Measurements from ENCODE around the gene C5. TPM values are rescaled to one million over a fixed set of nuclear protein-coding genes. Genes with fewer than 3 reads are reported as not detected.
"Not testable (repeated sequence)": the region's sequence is repeated elsewhere in the genome, so short reads cannot be mapped to it uniquely, and the experiment has no call there.

C5 gene
- total RNA-seq, 2 experiments from 2014 or later, result 0.99 to 1.6 TPM

DNA sequence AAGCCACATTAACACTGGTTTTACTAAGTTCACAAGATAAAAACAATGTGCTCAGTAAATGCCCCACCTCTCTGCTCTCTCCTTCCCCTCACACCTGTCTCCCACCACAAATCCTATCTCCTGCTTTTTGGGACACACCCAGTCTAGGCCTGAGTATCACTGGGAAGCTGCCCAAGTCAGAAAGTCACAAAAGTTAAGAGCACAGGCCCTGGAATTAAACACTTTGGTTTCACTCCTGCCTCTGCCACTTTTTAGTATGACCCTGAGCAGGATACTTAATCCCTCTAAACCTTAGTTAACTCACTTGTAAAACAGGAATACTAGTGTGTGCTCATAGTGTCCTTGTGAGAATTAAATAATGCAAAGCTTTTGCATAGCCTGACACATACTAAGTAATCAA, 11.3 kb downstream of the C5 start:
- Mint-ChIP-seq H3K4me3 (no peak overlapping the region), H3K4me1 (ENCODE audit: low read depth) (no peaks in the 10 kb centered on the region), H3K9me3 (peaks cover 3% of the 10 kb centered on the region), H3K27ac (no peak overlapping the region), H3K27me3 (ENCODE audit: low read depth) (no peaks in the 10 kb centered on the region), H3K36me3 (ENCODE audit: low read depth) (peaks cover 4% of the 10 kb centered on the region)
- intact Hi-C loops (cut with micrococcal nuclease), result no loop called here
- CTCF ChIA-PET, result interaction anchor here (0.7 to 0.8 kb wide), 2 partner anchors 21 to 349 kb away, joined by 3 read pairs; no protein-coding TSS in a partner anchor
- DNase-seq, result no peak

DNA sequence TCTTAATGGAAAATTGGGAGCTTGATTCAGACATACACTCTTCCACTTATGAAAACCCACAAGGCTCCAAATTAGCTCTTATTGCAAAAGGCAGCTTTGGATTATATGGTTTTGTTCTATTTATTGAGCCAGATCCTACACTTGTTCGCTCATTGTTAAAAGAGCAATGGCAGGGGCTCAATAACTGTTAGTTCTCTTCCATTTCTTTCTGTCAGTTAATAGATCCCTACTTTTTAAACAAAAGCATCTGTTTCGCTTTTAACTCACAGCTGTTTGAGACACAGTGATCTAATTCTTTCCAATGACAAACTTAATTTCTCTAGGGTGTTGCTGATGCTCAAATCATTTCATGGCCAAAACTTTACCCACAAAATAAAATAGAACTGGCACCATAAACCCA, 11.7 kb downstream of the C5 start:
- peaks cover 4% of the 10 kb centered on the region for H3K36me3 Mint-ChIP-seq (ENCODE audit: low read depth)
- H3K4me3 Mint-ChIP-seq, result no peak overlapping the region
- H3K4me1 Mint-ChIP-seq (ENCODE audit: low read depth), result no peaks in the 10 kb centered on the region
- H3K27ac Mint-ChIP-seq, result no peak overlapping the region
- intact Hi-C loops (cut with micrococcal nuclease), result no loop called here
- peaks cover 3% of the 10 kb centered on the region for H3K9me3 Mint-ChIP-seq
- no peak for DNase-seq
- CTCF ChIA-PET, result interaction anchor here (0.7 to 0.8 kb wide), 2 partner anchors 22 to 348 kb away, joined by 3 read pairs; no protein-coding TSS in a partner anchor
- no peaks in the 10 kb centered on the region for H3K27me3 Mint-ChIP-seq (ENCODE audit: low read depth)

DNA sequence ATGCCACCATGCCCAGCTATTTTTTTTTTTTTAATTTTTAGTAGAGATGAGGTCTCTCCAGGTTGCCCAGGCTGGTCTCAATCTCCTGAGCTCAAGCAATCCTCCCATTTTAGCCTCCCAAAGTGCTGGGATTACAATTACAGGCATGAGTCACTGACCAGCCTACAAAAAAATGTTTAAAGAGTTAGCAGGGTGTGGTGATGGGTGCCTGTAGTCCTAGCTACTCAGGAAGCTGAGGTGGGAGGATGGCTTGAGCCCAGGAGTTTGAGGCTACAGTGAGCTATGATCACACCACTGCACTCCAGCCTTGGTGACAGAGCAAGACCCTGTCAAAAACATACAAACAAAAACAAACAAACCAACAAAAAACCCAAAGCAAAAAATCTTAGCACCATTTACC, 14.4 kb downstream of the C5 start:
- H3K36me3 Mint-ChIP-seq (ENCODE audit: low read depth); H3K4me3 Mint-ChIP-seq; H3K9me3 Mint-ChIP-seq; H3K27ac Mint-ChIP-seq; DNase-seq; intact Hi-C loops (cut with micrococcal nuclease); H3K4me1 Mint-ChIP-seq (ENCODE audit: low read depth); H3K27me3 Mint-ChIP-seq (ENCODE audit: low read depth): not testable (repeated sequence)
- CTCF ChIA-PET, result interaction anchor here (0.6 to 2.4 kb wide), 3 partner anchors 21 to 118 kb away, joined by 3 to 8 read pairs (median 5); no protein-coding TSS in a partner anchor

DNA sequence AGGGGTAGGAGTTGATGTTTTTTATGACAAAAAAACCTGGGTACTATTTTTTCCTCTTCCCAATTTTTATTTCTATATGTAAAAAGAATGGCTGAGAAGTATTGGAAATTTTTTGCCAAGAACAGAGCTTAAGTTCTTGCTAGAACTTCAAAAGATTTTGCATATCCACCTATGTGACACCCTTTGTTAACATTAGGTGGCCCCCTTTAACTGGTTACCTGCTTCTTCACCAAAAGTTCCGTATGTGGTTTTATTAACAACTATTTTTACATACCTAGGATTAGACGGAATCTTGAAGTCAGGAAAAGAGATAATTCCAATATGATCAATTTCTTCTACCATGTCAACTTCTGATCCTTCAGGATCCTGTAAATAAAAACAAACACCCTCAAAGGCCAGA, 15.5 kb downstream of the C5 start:
- Mint-ChIP-seq H3K36me3 (ENCODE audit: low read depth) (peaks cover 4% of the 10 kb centered on the region), H3K27ac (no peak overlapping the region), H3K27me3 (ENCODE audit: low read depth) (no peaks in the 10 kb centered on the region), H3K4me1 (ENCODE audit: low read depth) (no peaks in the 10 kb centered on the region), H3K4me3 (no peak overlapping the region), H3K9me3 (peaks cover 3% of the 10 kb centered on the region)
- intact Hi-C loops (cut with micrococcal nuclease), result no loop called here
- no peak for DNase-seq
- CTCF ChIA-PET, result interaction anchor here (0.6 to 2.4 kb wide), 2 partner anchors 25 to 243 kb away, joined by 3 to 8 read pairs; no protein-coding TSS in a partner anchor

DNA sequence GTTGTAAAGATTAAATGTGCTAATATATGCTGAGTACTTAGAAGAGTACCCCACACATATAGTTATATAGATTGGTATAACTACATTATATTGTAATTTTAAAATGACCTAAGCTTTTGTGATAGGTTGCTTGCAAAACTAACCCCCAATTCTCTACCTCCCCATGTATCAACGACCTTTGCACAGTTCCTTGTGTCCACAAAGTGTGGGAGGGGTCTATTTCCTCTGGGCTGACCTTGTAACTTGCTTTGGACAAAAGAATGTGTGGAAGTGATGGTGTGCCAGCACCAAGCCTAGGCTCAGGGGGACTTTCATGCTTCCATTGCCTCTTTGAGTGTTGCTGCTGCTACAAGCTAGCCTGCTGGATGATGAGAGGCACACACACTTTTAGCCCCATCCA, 20.6 kb downstream of the C5 start:
- intact Hi-C loops (cut with micrococcal nuclease), result no loop called here
- Mint-ChIP-seq H3K4me3 (no peak overlapping the region), H3K36me3 (ENCODE audit: low read depth) (no peaks in the 10 kb centered on the region), H3K27ac (no peak overlapping the region), H3K4me1 (ENCODE audit: low read depth) (no peaks in the 10 kb centered on the region), H3K27me3 (ENCODE audit: low read depth) (no peaks in the 10 kb centered on the region), H3K9me3 (no peaks in the 10 kb centered on the region)
- CTCF ChIA-PET, result interaction anchor here (0.6 to 1.9 kb wide), 3 partner anchors 30 to 73 kb away, joined by 5 to 8 read pairs (median 6); no protein-coding TSS in a partner anchor
- no peak for DNase-seq

DNA sequence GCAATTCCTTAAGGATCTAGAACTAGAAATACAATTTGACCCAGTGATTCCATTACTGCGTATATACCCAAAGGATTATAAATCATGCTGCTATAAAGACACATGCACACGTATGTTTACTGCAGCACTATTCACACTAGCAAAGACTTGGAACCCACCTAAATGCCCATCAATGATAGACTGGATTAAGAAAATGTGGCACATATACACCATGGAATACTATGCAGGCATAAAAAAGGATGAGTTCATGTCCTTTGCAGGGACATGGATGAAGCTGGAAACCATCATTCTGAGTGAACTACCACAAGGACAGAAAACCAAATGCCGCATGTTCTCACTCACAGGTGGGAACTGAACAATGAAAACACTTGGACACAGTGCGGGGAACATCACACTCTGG, 21.8 kb downstream of the C5 start:
- H3K9me3 Mint-ChIP-seq; intact Hi-C loops (cut with micrococcal nuclease): not testable (repeated sequence)

DNA sequence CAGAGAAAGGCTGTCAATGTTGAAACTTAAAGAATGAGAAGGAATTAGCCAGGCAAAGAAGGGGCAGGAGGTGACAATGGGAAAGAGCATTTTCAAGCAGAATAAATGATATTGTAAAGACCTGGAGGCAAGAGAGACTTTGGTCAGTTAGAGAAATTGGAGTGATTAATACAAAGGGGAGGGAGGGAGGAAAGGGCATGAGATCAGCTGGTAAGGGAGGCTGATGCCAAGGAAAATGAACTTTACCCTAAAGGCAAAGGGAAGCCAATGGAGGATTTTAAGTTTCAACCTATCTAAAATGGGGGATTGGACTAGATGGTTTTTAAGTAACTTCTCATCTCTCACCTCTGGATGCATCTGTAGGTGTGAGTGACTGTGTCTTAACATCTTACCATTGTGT, 23.3 kb downstream of the C5 start:
- CTCF ChIA-PET, result no interaction called here
- no peaks in the 10 kb centered on the region for H3K9me3 Mint-ChIP-seq
- H3K36me3 Mint-ChIP-seq (ENCODE audit: low read depth), result no peaks in the 10 kb centered on the region

More for the DNA sequence above, 21.8 kb downstream of the C5 start:
- DNase-seq; H3K27me3 Mint-ChIP-seq (ENCODE audit: low read depth); CTCF ChIA-PET; H3K4me1 Mint-ChIP-seq (ENCODE audit: low read depth); H3K4me3 Mint-ChIP-seq; H3K27ac Mint-ChIP-seq; H3K36me3 Mint-ChIP-seq (ENCODE audit: low read depth): not testable (repeated sequence)

DNA sequence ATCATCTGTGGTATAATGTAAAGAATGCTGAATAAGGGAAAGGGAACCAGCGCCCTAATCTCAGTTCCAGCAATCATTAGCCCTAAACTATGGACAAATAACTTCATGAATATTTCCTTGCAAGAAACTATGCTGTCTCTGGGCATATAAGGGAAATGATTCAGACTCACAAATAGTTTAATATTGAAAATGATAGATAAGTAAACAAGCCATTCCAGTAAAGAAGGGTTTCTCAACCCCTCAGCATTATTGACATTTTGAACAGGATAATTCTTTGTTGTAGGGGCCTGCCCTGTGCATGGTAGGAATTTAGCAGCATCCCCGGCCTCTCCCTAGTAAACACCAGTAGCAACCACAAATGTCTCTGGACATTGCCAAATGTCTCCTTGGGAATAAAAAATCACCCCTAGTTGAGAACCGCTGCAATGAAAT, 23.8 kb downstream of the C5 start:
- CTCF ChIA-PET, result no interaction called here
- H3K4me3 Mint-ChIP-seq, result no peak overlapping the region
- no peak for DNase-seq
- H3K36me3 Mint-ChIP-seq (ENCODE audit: low read depth), result no peaks in the 10 kb centered on the region
- H3K27ac Mint-ChIP-seq, result no peak overlapping the region
- intact Hi-C loops (cut with micrococcal nuclease), result no loop called here
- H3K9me3 Mint-ChIP-seq, result no peaks in the 10 kb centered on the region
- no peaks in the 10 kb centered on the region for H3K4me1 Mint-ChIP-seq (ENCODE audit: low read depth)
- no peaks in the 10 kb centered on the region for H3K27me3 Mint-ChIP-seq (ENCODE audit: low read depth)

More for the DNA sequence above, 23.3 kb downstream of the C5 start:
- Mint-ChIP-seq H3K27ac (no peak overlapping the region), H3K4me3 (no peak overlapping the region), H3K27me3 (ENCODE audit: low read depth) (no peaks in the 10 kb centered on the region), H3K4me1 (ENCODE audit: low read depth) (no peaks in the 10 kb centered on the region)
- intact Hi-C loops (cut with micrococcal nuclease), result no loop called here
- no peak for DNase-seq

DNA sequence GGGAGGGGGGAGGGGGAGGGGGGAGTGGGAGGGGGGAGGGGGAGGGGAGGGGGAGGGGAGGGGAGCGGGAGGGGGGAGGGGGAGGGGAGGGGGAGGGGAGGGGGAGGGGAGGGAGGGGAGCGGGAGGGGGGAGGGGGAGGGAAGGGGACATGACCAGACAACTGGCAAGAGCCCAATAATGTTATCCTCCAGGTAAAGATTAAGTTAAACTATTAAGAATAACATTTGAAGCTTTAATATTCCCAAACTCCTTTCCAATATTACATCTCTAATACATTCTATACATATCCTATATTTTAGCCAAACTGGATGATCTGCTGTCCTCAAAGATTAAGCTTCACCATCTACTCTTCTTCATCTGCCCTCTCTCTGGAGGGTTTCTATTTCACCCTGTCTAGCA, 25.8 kb downstream of the C5 start:
- Mint-ChIP-seq H3K27ac (no peak overlapping the region), H3K4me1 (ENCODE audit: low read depth) (no peaks in the 10 kb centered on the region), H3K27me3 (ENCODE audit: low read depth) (no peaks in the 10 kb centered on the region), H3K36me3 (ENCODE audit: low read depth) (no peaks in the 10 kb centered on the region), H3K4me3 (no peak overlapping the region), H3K9me3 (no peaks in the 10 kb centered on the region)
- intact Hi-C loops (cut with micrococcal nuclease), result no loop called here
- CTCF ChIA-PET, result interaction anchor here (1.1 kb wide), 1 partner anchor 42 kb away, joined by 3 read pairs; no protein-coding TSS in a partner anchor
- DNase-seq, result no peak

DNA sequence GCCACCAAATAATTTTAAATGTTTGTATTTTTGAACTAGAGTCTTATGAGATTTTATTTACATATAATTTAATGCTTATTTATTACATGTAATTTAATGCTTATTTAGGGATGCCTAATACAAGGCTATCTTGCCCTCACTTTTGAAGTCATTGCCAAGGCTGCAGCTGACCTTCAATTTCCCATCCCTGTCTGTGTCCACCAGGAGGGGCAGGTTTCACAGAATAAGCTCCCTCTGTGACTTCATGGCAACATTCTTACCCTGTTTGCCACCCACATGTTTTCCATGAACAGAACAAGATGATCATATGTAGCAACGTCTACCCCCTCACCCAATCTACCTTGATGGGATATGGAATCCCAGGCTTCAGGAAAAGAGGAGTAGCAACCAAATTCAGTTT, 27.0 kb downstream of the C5 start:
- intact Hi-C loops (cut with micrococcal nuclease), result no loop called here
- Mint-ChIP-seq H3K27ac (no peak overlapping the region), H3K4me1 (ENCODE audit: low read depth) (no peaks in the 10 kb centered on the region), H3K9me3 (no peaks in the 10 kb centered on the region), H3K36me3 (ENCODE audit: low read depth) (no peaks in the 10 kb centered on the region), H3K27me3 (ENCODE audit: low read depth) (no peaks in the 10 kb centered on the region), H3K4me3 (no peak overlapping the region)
- no peak for DNase-seq
- CTCF ChIA-PET, result no interaction called here

DNA sequence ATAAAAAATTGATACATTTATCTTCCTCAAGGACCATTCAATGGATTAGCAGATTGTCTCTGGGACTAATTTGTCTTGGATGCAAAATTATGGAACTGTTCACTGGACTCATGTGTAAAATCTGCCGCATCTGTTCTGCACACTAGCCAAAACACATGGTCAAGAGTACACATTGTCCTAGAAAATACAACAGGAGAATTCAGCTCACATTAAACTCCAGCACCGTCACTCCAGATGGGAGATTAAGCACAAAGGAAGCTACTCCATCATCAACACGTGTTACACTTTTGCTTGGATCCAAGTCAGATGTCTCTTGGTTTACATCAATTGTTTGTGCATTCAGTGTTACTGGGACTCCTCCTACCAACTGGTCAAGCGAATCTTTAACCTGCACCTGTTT, 28.8 kb downstream of the C5 start:
- CTCF ChIA-PET, result interaction anchor here (0.5 to 1.0 kb wide), 3 partner anchors 12 to 209 kb away, joined by 3 to 4 read pairs (median 4); no protein-coding TSS in a partner anchor
- no peaks in the 10 kb centered on the region for H3K9me3 Mint-ChIP-seq
- no peak for DNase-seq
- no peak overlapping the region for H3K4me3 Mint-ChIP-seq
- intact Hi-C loops (cut with micrococcal nuclease), result no loop called here
- no peaks in the 10 kb centered on the region for H3K36me3 Mint-ChIP-seq (ENCODE audit: low read depth)
- H3K27me3 Mint-ChIP-seq (ENCODE audit: low read depth), result no peaks in the 10 kb centered on the region
- no peak overlapping the region for H3K27ac Mint-ChIP-seq
- H3K4me1 Mint-ChIP-seq (ENCODE audit: low read depth), result no peaks in the 10 kb centered on the region

DNA sequence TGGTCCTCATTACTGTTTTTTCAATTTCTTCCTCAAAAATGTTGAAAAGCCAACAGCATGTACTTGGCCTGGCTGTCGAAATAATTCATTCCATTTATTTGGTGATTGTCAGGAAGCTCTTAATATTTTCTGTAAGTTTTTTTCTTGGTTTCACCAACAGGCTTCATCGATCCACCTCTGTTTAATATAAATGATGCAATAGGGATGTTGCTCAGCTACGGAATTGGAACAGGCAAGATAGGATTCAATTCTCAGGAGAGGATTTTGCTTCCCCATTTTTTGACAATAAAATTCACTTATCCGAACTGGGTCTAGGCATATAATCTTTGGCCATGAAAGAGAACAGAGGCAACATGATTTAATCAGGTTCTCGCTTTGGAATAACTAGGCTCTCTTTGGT, 30.8 kb downstream of the C5 start:
- H3K27me3 Mint-ChIP-seq (ENCODE audit: low read depth), result no peaks in the 10 kb centered on the region
- H3K36me3 Mint-ChIP-seq (ENCODE audit: low read depth), result no peaks in the 10 kb centered on the region
- H3K27ac Mint-ChIP-seq, result no peak overlapping the region
- no peak for DNase-seq
- CTCF ChIA-PET, result no interaction called here
- H3K4me1 Mint-ChIP-seq (ENCODE audit: low read depth), result no peaks in the 10 kb centered on the region
- intact Hi-C loops (cut with micrococcal nuclease), result no loop called here
- no peaks in the 10 kb centered on the region for H3K9me3 Mint-ChIP-seq
- H3K4me3 Mint-ChIP-seq, result no peak overlapping the region

DNA sequence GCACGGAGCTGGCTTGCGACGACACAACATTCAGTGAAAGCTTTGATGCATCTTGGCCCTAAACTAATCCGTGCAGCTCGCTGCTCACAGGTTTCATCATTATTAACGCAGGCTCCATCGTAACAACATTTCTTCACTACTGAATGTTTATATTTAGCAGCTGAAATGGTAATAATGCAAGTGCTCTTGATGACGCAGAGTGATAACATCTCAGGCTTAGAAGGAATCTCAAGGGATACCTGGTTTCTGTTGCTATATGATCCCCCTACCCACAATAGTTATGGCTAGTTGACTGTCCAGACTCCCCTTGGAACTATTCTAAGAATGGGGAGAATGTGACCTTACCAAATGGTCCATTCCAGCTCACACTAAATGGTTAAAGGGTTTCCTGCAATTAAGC, 36.2 kb downstream of the C5 start:
- intact Hi-C loops (cut with micrococcal nuclease), result no loop called here
- Mint-ChIP-seq H3K36me3 (ENCODE audit: low read depth) (no peaks in the 10 kb centered on the region), H3K4me1 (ENCODE audit: low read depth) (no peaks in the 10 kb centered on the region), H3K27me3 (ENCODE audit: low read depth) (no peaks in the 10 kb centered on the region), H3K4me3 (no peak overlapping the region), H3K27ac (no peak overlapping the region), H3K9me3 (no peaks in the 10 kb centered on the region)
- CTCF ChIA-PET, result interaction anchor here (0.6 to 1.0 kb wide), 2 partner anchors 28 to 60 kb away, joined by 3 read pairs; no protein-coding TSS in a partner anchor
- DNase-seq, result no peak
